Neural progenitor cell (in vitro differentiated cells): ENCODE results near the gene FARS2.

Experiments used
- CTCF ChIP-seq: fragments of 200-600 bp; sonication (generic); IDR thresholded peaks from 2 replicates; pipeline ENCODE4 v1.5.1; 2017; ENCODE audit warnings: antibody characterized with exemption, mild to moderate bottlenecking
- EZH2 ChIP-seq: fragments of 200-600 bp; sonication (generic); IDR thresholded peaks from 2 replicates; pipeline ENCODE4 v1.6.1; 2017; ENCODE audit warnings: antibody characterized with exemption, mild to moderate bottlenecking, moderate library complexity

GRCh38 chr6:5705252-5705651, 443.9 kb downstream of the FARS2 start:
- TF ChIP-seq CTCF: no peak
- TF ChIP-seq EZH2: no peak
